Ureter (tissue), 1 donor: ENCODE data around the gene FBXO31. TPM values are rescaled to one million over a fixed set of nuclear protein-coding genes. Genes with fewer than 3 reads are reported as not detected.
A peak's percentile ranks its signal among the peaks of the same experiment; 100 is the strongest.

Experiments used
- DNase-seq: peaks from one replicate; pipeline ENCODE4 v3.0.0-alpha.2; 2020; ENCODE audit warnings: low spot score
- total RNA-seq: library from RNA; stranded (reverse); gene quantifications from one replicate; pipeline ENCODE4 v1.2.4, GENCODE V29; 2023
- donor health status: DM: yes; HTN: yes; CAD: no.

Gene FBXO31
- total RNA-seq, 1 donor from 2014 or later: 52.1 TPM

GRCh38 chr16:87286839-87287626 is 96.5 kb downstream of the FBXO31 start:
- no peak for DNase-seq

DNA sequence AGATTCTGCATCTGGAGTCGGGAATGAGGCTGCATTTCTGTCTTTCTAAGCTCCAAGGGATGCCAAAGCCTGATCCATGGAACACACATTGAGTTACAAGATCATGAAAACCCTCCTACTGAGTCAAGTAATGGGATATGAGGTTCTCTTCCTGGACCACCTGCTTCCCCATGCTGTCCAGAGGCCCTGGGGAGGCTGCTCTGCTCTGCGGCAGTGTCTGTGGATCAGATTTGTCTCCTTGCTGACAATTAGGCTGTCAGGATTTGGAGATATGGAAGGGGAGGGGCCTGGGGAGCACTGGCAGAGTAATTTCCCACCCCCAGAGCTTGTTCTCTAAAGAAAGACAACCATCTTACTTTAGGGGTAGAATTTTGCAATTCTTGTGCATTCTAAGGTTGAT is 99.4 kb downstream of the FBXO31 start:
- DNase-seq: no peak

DNA sequence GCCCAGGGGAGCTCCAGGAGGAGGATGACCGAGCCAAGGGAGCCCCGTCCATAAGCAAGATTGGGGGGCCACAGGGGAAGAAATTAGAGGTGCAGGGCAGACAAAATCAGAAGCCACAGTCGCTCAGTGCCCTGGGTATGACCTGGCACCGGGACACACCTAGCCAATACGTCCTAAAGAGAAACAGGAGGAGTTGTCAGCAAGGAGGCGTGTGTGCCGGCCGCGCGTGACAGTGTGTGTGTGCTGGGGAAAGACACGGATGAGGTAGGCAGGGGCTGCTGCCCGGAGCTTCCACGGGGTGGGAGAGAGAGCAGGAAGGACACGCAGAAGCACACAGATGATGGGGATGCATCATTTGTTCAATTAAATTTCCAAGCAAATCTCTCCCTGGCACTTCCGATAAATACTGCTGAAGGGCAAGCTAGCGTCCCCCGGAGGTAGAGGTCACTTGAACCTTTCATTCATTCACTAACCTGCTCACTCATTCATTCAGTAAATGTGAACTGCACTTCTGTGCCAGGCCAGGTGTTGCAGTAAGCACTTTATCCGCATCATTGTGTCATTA is 104.4 kb downstream of the FBXO31 start:
- DNase-seq: no peak

- DNase-seq: peak; percentile 85
Measured at GRCh38 chr16:87278191-87279093, 105.1 kb downstream of the FBXO31 start.

Other genes starting within 250 kb of the FBXO31 start
- gene C16orf95, start 66.4 kb downstream of the FBXO31 start, total RNA-seq: 4.2 TPM
- 38.3 TPM for gene MAP1LC3B, start 8.6 kb upstream of the FBXO31 start, total RNA-seq
- gene ZCCHC14, start 109.2 kb upstream of the FBXO31 start, total RNA-seq: 27.2 TPM
- gene JPH3, start 218.7 kb upstream of the FBXO31 start, total RNA-seq: 0.91 TPM